ENCODE data around the gene TAC4.

The TAC4 gene

DNA sequence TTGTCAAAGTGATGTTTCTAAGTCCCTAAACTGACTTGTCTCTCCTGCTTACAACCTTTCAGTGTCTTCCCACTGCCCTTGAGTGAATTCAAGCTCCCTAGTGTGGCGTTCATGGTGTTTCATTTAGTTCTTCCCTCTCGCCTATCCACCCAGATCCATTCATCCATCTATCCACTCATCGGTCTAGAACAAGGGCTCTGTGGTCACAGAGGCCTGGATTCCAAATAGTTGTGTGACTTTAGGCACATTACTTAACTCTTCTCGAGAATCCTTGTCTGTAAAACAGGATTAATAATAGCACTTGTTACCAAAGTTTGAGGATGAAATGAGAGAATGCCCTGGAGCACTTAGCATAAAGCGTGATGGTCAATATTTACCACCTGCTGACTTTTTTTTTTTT is 870 bp upstream of the TAC4 start:
- TF ChIP-seq, protein P1, sequence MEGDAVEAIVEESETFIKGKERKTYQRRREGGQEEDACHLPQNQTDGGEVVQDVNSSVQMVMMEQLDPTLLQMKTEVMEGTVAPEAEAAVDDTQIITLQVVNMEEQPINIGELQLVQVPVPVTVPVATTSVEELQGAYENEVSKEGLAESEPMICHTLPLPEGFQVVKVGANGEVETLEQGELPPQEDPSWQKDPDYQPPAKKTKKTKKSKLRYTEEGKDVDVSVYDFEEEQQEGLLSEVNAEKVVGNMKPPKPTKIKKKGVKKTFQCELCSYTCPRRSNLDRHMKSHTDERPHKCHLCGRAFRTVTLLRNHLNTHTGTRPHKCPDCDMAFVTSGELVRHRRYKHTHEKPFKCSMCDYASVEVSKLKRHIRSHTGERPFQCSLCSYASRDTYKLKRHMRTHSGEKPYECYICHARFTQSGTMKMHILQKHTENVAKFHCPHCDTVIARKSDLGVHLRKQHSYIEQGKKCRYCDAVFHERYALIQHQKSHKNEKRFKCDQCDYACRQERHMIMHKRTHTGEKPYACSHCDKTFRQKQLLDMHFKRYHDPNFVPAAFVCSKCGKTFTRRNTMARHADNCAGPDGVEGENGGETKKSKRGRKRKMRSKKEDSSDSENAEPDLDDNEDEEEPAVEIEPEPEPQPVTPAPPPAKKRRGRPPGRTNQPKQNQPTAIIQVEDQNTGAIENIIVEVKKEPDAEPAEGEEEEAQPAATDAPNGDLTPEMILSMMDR (IDR thresholded peaks at IDR 0.05; ENCODE audit: insufficient read depth, low read length, poor library complexity, severe bottlenecking) = no peak
- no peak for TF ChIP-seq EZH2phosphoT487 (conservative IDR thresholded peaks at IDR 0.05; ENCODE audit: low read length)
- no peak overlapping the region for H3K9ac ChIP-seq (ENCODE audit: low read length)
- no peaks in the 10 kb centered on the region for H3K79me2 ChIP-seq (ENCODE audit: insufficient read depth, low read length)
- H3K27ac ChIP-seq (ENCODE audit: low read depth, low read length) = no peak overlapping the region
- no peaks in the 10 kb centered on the region for H3K27me3 ChIP-seq (ENCODE audit: low read length)
- H2AFZ ChIP-seq (ENCODE audit: low read depth, low read length, severe bottlenecking) = no peak overlapping the region
- no peaks in the 10 kb centered on the region for H3K9me2 ChIP-seq (replicated peaks; ENCODE audit: insufficient read depth, low read length)
- H3F3A ChIP-seq (ENCODE audit: insufficient read depth) = no peaks in the 10 kb centered on the region
- no peak overlapping the region for H3K4me3 ChIP-seq (ENCODE audit: insufficient read depth, low read length, poor library complexity, severe bottlenecking)
- no peak overlapping the region for H3K4me2 ChIP-seq (ENCODE audit: low read depth, low read length, poor library complexity, severe bottlenecking)
- no peaks in the 10 kb centered on the region for H4K20me1 ChIP-seq (ENCODE audit: low read depth, low read length)
- H3K36me3 ChIP-seq (ENCODE audit: low read length) = no peaks in the 10 kb centered on the region
- H3K9me3 ChIP-seq (ENCODE audit: insufficient read depth, low read length) = no peaks in the 10 kb centered on the region

DNA sequence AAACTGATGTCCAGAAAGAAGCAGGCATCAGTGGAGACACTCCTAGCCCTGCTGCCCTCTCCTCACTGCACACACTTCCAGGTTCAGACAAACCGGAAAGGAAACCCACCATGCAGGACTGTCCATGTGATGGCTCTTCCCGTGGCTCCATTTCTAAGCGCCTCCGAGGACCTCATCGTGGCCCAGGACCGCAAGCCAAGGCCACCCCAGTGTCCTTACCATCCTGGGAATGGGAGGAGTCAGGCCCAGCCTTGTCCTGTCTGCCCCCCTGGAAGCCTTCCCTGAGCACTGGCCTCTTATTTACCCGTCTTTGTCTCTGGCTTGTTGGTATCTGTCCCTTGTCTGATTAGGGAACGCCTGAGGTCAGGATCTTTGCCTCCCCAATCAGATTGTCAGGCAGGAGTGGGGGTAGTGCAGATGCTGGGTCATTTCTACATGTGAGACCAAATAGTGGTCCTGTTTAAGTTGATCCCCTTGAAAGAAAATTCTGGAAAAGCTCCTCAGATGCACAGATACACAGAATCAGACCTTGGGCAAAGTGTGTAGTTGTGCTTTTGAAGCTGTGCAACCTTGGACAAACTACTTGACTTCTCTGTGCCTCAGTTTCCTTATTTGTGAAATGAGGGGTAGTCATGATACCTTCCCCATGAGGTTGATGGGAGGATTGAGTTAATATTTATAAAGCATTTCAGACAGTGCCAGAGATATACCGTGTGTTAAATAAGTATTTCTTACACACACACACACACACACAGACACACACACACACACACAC is 744 bp downstream of the TAC4 start:
- Histone ChIP-seq H3K9me2 (replicated peaks; ENCODE audit: insufficient read depth, low read length) (no peaks in the 10 kb centered on the region), H3K9ac (ENCODE audit: low read length) (no peak overlapping the region), H3K27me3 (ENCODE audit: low read length) (no peaks in the 10 kb centered on the region), H2AFZ (ENCODE audit: low read depth, low read length, severe bottlenecking) (no peak overlapping the region), H3K79me2 (ENCODE audit: insufficient read depth, low read length) (no peaks in the 10 kb centered on the region), H3K9me3 (ENCODE audit: insufficient read depth, low read length) (no peaks in the 10 kb centered on the region), H4K20me1 (ENCODE audit: low read depth, low read length) (no peaks in the 10 kb centered on the region), H3F3A (ENCODE audit: insufficient read depth) (no peaks in the 10 kb centered on the region), H3K36me3 (ENCODE audit: low read length) (no peaks in the 10 kb centered on the region), H3K4me3 (ENCODE audit: insufficient read depth, low read length, poor library complexity, severe bottlenecking) (no peak overlapping the region), H3K4me2 (ENCODE audit: low read depth, low read length, poor library complexity, severe bottlenecking) (no peak overlapping the region), H3K27ac (ENCODE audit: low read depth, low read length) (no peak overlapping the region)
- TF ChIP-seq, protein P1 (IDR thresholded peaks at IDR 0.05; ENCODE audit: insufficient read depth, low read length, poor library complexity, severe bottlenecking) = no peak
- TF ChIP-seq EZH2phosphoT487 (conservative IDR thresholded peaks at IDR 0.05; ENCODE audit: low read length) = no peak

DNA sequence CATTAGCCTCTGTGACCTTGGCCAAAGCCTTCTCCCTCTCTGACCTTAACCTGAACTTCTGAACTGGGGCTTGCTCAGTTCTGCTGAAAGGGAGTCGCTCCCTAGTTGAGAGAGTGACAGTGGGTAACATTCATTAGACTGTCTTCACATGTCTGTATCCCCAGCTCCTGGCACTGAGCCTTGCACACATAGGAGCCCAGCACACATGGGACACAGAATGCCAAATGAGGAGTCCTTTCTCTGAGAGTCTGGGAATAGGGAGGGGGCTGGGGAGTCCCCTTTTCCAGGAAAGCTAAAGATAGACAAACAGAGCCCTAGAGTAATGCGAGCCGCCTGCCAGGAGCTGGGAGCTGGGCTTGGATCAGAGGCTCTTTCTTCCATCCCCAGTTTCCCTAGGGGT is 2.5 kb downstream of the TAC4 start:
- Histone ChIP-seq H3K9ac (ENCODE audit: low read length) (no peak overlapping the region), H2AFZ (ENCODE audit: low read depth, low read length, severe bottlenecking) (no peak overlapping the region), H3K27me3 (ENCODE audit: low read length) (no peaks in the 10 kb centered on the region), H3K4me2 (ENCODE audit: low read depth, low read length, poor library complexity, severe bottlenecking) (no peak overlapping the region), H3K9me3 (ENCODE audit: insufficient read depth, low read length) (no peaks in the 10 kb centered on the region), H3K4me3 (ENCODE audit: insufficient read depth, low read length, poor library complexity, severe bottlenecking) (no peak overlapping the region), H3F3A (ENCODE audit: insufficient read depth) (no peaks in the 10 kb centered on the region), H3K79me2 (ENCODE audit: insufficient read depth, low read length) (no peaks in the 10 kb centered on the region), H3K27ac (ENCODE audit: low read depth, low read length) (no peak overlapping the region), H4K20me1 (ENCODE audit: low read depth, low read length) (no peaks in the 10 kb centered on the region), H3K36me3 (ENCODE audit: low read length) (no peaks in the 10 kb centered on the region), H3K9me2 (replicated peaks; ENCODE audit: insufficient read depth, low read length) (no peaks in the 10 kb centered on the region)
- TF ChIP-seq EZH2phosphoT487 (conservative IDR thresholded peaks at IDR 0.05; ENCODE audit: low read length) = no peak
- TF ChIP-seq, protein P1 (IDR thresholded peaks at IDR 0.05; ENCODE audit: insufficient read depth, low read length, poor library complexity, severe bottlenecking) = no peak

All from SU-DHL-6 (cell line).